ENCODE results near the gene C12orf43.
A peak's percentile ranks its signal among the peaks of the same experiment; 100 is the strongest.
"Not testable (repeated sequence)": the region's sequence is repeated elsewhere in the genome, so short reads cannot be mapped to it uniquely, and the experiment has no call there.

The C12orf43 gene

GRCh38 chr12:121047400-121047799 lies 31.1 kb upstream of the C12orf43 start:
- ATAC-seq (replicated peaks); H3K4me3 Mint-ChIP-seq; H3K27ac Mint-ChIP-seq; H3K36me3 Mint-ChIP-seq (ENCODE audit: insufficient read depth); H3K4me1 Mint-ChIP-seq (ENCODE audit: low read depth in 2 of 2); H3K27me3 Mint-ChIP-seq; H3K9me3 Mint-ChIP-seq; DNase-seq: not testable (repeated sequence)

DNA sequence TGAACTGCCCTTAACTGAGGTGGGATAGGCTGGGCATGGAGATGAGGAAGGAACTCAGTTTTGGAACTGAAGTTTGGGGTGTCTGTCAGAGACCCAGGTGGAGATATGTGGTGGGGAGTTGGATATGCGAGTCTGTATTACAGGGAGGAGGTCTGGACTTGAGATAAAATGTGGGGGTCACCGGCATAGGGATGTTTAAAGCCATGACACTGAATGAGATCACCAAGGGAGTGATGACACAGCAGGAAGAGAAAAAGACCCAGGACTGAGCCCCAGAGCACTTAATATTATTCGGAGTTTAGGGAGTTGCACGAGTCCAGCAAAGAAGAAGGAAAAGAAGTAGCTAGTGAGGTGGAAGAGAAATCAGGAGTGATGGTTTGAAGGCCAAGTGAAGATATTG lies 26.8 kb upstream of the C12orf43 start:
- H3K9me3 Mint-ChIP-seq: no peaks in the 10 kb centered on the region
- DNase-seq (no peak), ATAC-seq (replicated peaks) (no peak)
- peaks cover 6 to 12% of the 10 kb centered on the region in 2 donors for H3K4me1 Mint-ChIP-seq (ENCODE audit: low read depth in 2 of 2)
- no peaks in the 10 kb centered on the region for H3K27me3 Mint-ChIP-seq
- H3K4me3 Mint-ChIP-seq: no peak overlapping the region
- H3K27ac Mint-ChIP-seq: no peak overlapping the region
- peaks cover 12% of the 10 kb centered on the region for H3K36me3 Mint-ChIP-seq (ENCODE audit: insufficient read depth)

DNA sequence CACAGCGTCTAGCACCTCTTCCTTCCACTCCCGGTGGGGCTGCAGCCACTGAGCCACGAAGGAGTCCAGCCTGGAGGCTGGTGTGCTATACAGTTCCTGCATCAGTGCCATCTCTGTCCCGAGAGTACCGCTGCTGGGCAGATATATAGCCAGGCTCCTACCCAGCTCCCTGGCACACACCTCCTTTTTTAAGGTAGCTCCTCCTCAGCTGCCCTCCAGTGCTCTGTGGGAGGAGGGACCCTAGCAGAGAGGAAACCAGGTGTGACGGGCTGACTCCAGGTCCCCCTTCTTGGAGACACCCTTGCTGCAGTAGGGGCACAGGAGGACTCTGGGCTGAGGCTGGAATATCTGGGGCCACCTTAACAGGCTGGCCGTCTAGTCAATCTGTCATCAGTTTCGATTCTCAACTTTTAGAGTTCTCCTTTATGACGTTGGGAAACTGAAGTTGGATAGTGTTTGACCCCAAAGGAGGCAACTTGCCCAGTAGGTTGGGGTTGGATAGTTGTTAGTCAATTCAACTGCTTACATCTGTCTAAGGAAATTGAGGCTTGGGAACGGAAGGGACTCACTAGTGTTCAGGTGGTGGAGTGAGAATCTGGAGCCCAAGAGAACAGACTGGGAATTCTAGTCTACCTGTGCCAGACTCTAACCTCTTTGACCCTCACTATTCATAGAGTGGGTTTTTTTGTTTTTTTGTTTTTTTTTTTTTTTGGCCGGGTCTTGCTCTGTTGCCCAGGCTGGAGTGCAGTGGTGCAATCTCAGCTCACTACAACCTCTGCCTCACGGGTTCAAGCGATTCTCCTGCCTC lies 22.8 kb upstream of the C12orf43 start, which contains the start of gene OASL:
Gene OASL (minus strand): TSS at position 386 of the 808 bp plus-strand sequence. CDS start 275 bp downstream, at position 111.
- Mint-ChIP-seq H3K4me1 (ENCODE audit: low read depth in 2 of 2) (peaks cover 32 to 38% of the 10 kb centered on the region in 2 donors), H3K9me3 (no peaks in the 10 kb centered on the region), H3K27me3 (no peaks in the 10 kb centered on the region), H3K36me3 (ENCODE audit: insufficient read depth) (peaks cover 48% of the 10 kb centered on the region), H3K4me3 (peak within 1 kb of the TSS; percentile 93), H3K27ac (peak within 1 kb of the TSS; percentile 95 to 97)
- peak; percentile 56 for ATAC-seq (replicated peaks)
- DNase-seq: peak; percentile 49 to 81 (median 60)

- H3K36me3 Mint-ChIP-seq (ENCODE audit: insufficient read depth): peaks cover 69% of the 10 kb centered on the region
- H3K27me3 Mint-ChIP-seq: no peaks in the 10 kb centered on the region
- DNase-seq (peak in 2 of 3 experiments; percentile 34 to 46), ATAC-seq (replicated peaks) (peak; percentile 39)
- no peaks in the 10 kb centered on the region for H3K9me3 Mint-ChIP-seq
- H3K4me1 Mint-ChIP-seq (ENCODE audit: low read depth in 2 of 2): peaks cover 43 to 51% of the 10 kb centered on the region in 2 donors
- peak overlapping the region; percentile 93 for H3K4me3 Mint-ChIP-seq
- peak overlapping the region; percentile 95 to 97 for H3K27ac Mint-ChIP-seq
Measured at GRCh38 chr12:121036810-121037326, 20.6 kb upstream of the C12orf43 start.

DNA sequence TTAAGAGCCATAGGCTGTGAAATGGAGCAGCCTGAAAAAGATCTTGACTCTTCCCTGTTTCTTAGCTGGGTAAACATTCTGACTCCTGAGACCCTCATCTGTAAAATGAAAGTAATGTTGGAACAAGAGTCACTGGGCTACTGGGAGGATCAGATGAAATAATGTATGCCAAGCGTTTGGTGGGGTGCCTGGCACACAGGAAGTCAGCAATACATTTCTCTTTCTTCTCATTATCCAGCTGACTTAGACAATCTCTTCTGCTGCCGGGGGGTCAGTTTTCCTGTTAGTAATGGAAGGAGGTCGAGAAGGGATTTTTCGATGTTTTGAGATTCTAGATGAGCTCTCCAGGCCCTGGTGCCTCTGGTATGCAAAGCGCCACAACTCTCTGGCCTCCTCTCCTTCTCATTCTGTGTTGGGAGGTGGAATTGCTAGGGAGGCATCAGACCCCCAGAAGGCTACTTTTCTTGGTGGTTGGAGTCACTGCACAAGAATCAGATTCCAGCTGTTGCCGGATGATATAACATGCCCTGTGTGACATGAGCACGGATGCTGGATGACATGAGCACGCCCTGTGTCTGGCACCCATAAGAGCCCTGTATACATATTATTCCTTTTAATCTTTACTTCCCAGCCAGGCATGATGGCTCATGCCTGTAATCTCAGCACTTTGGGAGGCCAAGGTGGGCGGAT lies 18.5 kb upstream of the C12orf43 start:
- peaks cover 88% of the 10 kb centered on the region for H3K36me3 Mint-ChIP-seq (ENCODE audit: insufficient read depth)
- peak overlapping the region; percentile 93 for H3K4me3 Mint-ChIP-seq
- peaks cover 43 to 51% of the 10 kb centered on the region in 2 donors for H3K4me1 Mint-ChIP-seq (ENCODE audit: low read depth in 2 of 2)
- H3K27me3 Mint-ChIP-seq: no peaks in the 10 kb centered on the region
- peak overlapping the region; percentile 95 to 97 for H3K27ac Mint-ChIP-seq
- no peaks in the 10 kb centered on the region for H3K9me3 Mint-ChIP-seq
- DNase-seq (no peak), ATAC-seq (replicated peaks) (no peak)

DNA sequence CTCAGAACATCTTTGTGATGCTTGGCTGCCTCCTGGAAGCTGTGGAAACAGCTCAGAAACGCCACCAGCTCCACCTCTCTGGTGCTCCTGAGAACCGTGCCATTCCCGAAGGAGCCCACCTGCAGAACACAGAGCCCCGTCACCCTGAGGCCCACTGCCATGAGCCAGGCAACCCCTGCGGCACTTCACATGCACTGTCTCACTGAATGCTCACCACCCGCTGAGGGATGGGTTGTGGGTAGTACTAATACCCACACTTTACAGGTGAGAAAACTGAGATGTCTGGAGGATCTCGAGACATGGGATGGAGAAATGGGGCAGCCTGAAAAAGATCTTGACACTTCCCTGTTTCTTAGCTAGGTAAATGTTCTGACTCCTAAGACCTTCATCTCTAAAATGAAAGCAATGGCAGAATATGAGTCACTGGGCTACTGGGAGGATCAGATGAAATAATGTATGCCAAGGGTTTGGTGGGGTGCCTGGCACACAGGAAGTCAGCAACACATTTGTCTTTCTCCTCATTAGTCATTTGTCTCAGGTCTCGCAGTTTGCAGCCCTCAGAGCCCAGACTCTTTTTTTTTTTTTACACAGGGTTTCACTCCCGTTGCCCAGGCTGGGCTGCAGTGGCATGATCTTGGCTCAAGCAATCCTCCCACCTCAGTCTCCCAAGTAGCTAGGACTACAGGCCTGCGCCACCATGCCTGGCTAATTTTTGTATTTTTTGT lies 17.5 kb upstream of the C12orf43 start:
- no peaks in the 10 kb centered on the region for H3K9me3 Mint-ChIP-seq
- peaks cover 91% of the 10 kb centered on the region for H3K36me3 Mint-ChIP-seq (ENCODE audit: insufficient read depth)
- peak overlapping the region; percentile 95 to 97 for H3K27ac Mint-ChIP-seq
- peaks cover 40 to 47% of the 10 kb centered on the region in 2 donors for H3K4me1 Mint-ChIP-seq (ENCODE audit: low read depth in 2 of 2)
- H3K4me3 Mint-ChIP-seq: peak overlapping the region; percentile 93
- H3K27me3 Mint-ChIP-seq: no peaks in the 10 kb centered on the region
- DNase-seq (peak; percentile 54 to 62 (median 56)), ATAC-seq (replicated peaks) (peak; percentile 81)

DNA sequence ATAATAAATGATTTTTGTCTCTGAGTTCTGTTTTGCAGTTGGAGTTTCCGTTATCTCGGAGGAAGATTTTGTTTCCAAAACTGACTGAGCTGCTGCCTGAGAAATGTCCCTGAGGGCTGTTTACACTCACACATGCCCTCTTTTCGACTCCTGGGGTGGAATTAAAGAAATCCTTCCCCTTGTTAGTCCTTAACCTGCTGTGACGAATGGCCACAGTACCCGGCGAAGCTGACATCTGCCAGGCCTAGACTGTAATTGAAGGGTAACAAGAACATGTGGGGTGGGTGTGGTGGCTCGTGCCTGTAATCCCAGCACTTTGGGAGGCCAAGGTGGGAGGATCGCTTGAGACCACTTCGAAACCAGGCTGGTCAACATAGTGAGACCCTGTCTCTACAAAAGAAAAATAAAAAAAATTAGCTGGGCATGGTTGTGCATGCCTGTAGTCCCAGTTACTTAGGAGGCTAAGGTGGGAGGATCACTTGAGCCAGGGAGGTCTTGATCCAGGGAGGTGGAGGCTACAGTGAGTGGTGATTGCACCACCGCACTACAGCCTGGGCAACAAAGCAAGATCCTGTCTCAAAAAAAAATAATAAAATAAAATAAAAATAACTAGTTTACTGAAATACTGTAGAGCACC lies 14.4 kb upstream of the C12orf43 start:
- H3K9me3 Mint-ChIP-seq: no peaks in the 10 kb centered on the region
- no peak overlapping the region for H3K4me3 Mint-ChIP-seq
- H3K36me3 Mint-ChIP-seq (ENCODE audit: insufficient read depth): peaks cover 93% of the 10 kb centered on the region
- DNase-seq: no peak
- H3K4me1 Mint-ChIP-seq (ENCODE audit: low read depth in 2 of 2): peaks cover 27 to 35% of the 10 kb centered on the region in 2 donors
- H3K27ac Mint-ChIP-seq: peak overlapping the region; percentile 15 to 86
- no peaks in the 10 kb centered on the region for H3K27me3 Mint-ChIP-seq
- no peak for ATAC-seq (replicated peaks)

DNA sequence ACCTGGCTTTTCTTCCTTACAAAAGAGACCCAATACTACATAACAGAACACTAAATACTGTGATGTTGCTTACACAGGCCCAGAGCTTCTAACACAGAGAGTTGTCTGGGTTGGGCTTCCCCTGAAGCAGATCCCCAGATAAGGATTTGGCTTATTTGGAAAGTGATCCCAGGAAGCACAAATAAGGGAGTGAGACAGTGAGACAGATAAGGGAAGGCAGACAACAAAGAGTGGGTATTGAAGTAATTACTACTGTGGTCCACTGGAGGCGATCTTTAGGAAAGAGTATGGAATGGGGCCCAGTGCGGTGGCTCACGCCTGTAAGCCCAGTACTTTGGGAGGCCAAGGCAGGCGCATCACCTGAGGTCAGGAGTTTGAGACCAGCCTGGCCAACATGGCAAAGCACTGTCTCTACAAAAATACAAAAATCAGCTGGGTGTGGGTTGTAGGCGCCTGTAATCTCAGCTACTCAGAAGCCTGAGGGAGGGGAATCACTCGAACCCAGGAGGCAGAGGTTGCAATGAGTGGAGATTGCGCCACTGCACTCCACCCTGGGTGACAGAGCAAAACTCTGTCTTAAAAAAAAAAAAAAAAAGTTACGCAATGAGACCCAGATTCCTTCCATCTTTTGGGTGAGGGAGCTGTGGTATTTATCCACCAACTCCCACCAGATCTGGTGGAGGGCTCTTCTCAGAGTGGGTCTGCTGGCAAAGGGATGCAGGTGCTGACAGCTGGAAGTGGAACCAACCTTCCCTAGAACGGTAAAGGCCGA lies 10.2 kb upstream of the C12orf43 start:
- peak overlapping the region; percentile 33 to 78 for H3K27ac Mint-ChIP-seq

DNA sequence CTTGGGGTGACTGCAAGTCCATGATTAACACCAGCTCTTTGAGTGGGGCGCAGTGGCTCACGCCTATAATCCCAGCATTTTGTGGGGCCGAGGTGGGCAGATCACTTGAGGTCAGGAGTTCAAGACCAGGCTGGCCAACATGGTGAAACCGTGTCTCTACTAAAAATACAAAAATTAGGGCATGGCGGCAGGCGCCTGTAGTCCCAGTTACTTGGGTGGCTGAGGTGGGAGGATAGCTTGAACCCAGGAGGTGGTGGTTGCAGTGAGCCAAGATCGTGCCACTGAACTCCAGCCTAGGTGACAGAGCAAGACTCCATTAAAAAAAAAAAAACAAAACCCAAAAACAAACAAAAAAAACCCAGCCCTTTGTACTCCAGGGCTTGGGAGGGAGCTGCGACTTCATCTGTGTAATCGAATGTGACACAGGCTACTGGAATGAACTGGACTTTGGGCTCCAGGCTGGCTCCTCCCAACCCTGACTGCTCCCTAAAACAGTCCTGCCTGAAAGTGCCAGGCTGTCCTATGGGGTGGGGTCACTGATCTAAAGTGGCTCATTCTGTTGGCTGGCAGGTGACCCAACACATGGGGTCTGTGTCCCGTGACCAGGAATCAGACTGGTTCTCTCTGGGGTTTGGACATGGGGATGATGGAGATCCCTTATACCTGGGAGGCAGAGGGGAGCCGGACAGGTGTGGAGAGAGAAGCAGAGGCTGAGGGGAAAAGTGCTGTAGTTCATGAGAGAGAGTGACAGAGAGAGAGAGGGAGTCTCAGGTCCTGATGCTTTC lies 9.3 kb upstream of the C12orf43 start:
- no peaks in the 10 kb centered on the region for H3K9me3 Mint-ChIP-seq
- H3K36me3 Mint-ChIP-seq (ENCODE audit: insufficient read depth): peaks cover 88% of the 10 kb centered on the region
- no peaks in the 10 kb centered on the region for H3K27me3 Mint-ChIP-seq
- DNase-seq: no peak
- ATAC-seq (replicated peaks): no peak
- no peak overlapping the region for H3K4me3 Mint-ChIP-seq
- H3K4me1 Mint-ChIP-seq (ENCODE audit: low read depth in 2 of 2): peaks cover 4 to 6% of the 10 kb centered on the region in 2 donors
- H3K27ac Mint-ChIP-seq: peak overlapping the region; percentile 33 to 78

More for the DNA sequence above, 10.2 kb upstream of the C12orf43 start:
- Mint-ChIP-seq H3K9me3 (no peaks in the 10 kb centered on the region), H3K36me3 (ENCODE audit: insufficient read depth) (peaks cover 88% of the 10 kb centered on the region), H3K27me3 (no peaks in the 10 kb centered on the region), H3K4me3 (no peak overlapping the region), H3K4me1 (ENCODE audit: low read depth in 2 of 2) (peaks cover 4 to 6% of the 10 kb centered on the region in 2 donors)
- ATAC-seq (replicated peaks): no peak
- DNase-seq: no peak

DNA sequence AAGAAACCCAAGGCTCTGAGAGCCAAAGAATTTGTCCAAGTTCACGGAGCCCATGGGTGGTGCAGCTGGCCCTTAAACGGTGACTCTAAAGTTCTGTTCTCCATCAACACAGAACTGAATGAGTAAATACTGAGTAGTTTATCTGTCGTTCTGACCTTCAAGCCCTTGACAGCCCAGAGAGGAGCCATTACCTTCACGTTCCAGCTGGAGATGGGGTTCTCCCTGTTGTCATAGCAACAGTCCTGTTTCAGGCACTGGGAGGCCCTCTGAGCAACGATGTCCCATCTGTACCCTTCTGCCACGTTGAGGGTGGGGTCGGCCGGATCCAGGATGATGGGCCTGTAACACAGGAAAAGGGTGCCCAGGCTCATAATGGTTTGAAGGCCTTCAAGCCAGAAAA lies 7.5 kb upstream of the C12orf43 start:
- H3K9me3 Mint-ChIP-seq: no peaks in the 10 kb centered on the region
- no peak overlapping the region for H3K4me3 Mint-ChIP-seq
- H3K27me3 Mint-ChIP-seq: no peaks in the 10 kb centered on the region
- H3K4me1 Mint-ChIP-seq (ENCODE audit: low read depth in 2 of 2): peaks cover 4 to 6% of the 10 kb centered on the region in 2 donors
- DNase-seq (no peak), ATAC-seq (replicated peaks) (no peak)
- H3K36me3 Mint-ChIP-seq (ENCODE audit: insufficient read depth): peaks cover 79% of the 10 kb centered on the region
- no peak overlapping the region for H3K27ac Mint-ChIP-seq

DNA sequence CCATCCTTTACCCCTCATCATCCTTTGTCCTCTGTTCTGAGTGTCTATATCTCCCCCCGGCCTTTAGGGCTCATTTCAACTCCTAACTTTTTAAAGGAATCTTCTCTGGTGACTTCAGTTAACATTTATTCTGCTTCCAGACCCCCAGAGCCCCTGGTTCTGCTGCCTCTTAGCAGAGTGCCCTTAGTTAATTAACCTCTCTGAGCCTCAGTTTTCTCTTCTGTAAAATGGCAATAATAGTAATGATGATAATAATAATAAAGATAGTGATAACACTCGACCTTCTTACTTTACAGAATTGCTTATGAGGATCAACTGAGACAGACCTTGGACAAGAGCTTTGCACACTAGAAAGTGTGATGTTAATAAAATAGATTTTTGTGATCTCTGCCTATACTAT lies 6.4 kb upstream of the C12orf43 start:
- Mint-ChIP-seq H3K4me3 (no peak overlapping the region), H3K27ac (peak overlapping the region; percentile 10 to 67), H3K36me3 (ENCODE audit: insufficient read depth) (peaks cover 74% of the 10 kb centered on the region), H3K27me3 (no peaks in the 10 kb centered on the region), H3K4me1 (ENCODE audit: low read depth in 2 of 2) (peaks cover 0 to 4% of the 10 kb centered on the region in 2 donors), H3K9me3 (no peaks in the 10 kb centered on the region)
- no peak for ATAC-seq (replicated peaks)
- no peak for DNase-seq

DNA sequence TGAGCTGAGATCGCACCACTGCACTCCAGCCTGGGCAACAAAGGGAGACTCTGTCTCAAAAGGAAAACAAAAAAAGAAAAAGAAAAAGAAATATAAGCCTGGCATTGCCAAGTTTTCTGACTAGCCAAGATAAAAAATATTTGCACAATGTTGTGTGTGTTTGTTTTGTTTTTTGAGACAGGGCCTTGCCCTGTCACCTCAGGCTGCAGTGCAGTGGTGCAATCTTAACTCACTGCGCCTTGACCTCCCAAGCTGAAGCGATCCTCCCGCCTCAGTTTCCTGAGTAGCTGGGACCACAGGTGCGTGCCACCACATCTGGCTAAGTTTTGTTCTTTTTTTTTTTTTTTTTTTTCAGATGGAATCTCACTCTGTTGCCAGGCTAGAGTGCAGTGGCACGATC lies 5.5 kb upstream of the C12orf43 start:
- no peaks in the 10 kb centered on the region for H3K27me3 Mint-ChIP-seq
- DNase-seq (no peak), ATAC-seq (replicated peaks) (no peak)
- H3K4me1 Mint-ChIP-seq (ENCODE audit: low read depth in 2 of 2): peaks cover 0 to 4% of the 10 kb centered on the region in 2 donors
- H3K4me3 Mint-ChIP-seq: no peak overlapping the region
- H3K9me3 Mint-ChIP-seq: no peaks in the 10 kb centered on the region
- H3K36me3 Mint-ChIP-seq (ENCODE audit: insufficient read depth): peaks cover 64% of the 10 kb centered on the region
- no peak overlapping the region for H3K27ac Mint-ChIP-seq
